Measurements from ENCODE around the gene WIPF2.
A peak's percentile ranks its signal among the peaks of the same experiment; 100 is the strongest.

The WIPF2 gene

DNA sequence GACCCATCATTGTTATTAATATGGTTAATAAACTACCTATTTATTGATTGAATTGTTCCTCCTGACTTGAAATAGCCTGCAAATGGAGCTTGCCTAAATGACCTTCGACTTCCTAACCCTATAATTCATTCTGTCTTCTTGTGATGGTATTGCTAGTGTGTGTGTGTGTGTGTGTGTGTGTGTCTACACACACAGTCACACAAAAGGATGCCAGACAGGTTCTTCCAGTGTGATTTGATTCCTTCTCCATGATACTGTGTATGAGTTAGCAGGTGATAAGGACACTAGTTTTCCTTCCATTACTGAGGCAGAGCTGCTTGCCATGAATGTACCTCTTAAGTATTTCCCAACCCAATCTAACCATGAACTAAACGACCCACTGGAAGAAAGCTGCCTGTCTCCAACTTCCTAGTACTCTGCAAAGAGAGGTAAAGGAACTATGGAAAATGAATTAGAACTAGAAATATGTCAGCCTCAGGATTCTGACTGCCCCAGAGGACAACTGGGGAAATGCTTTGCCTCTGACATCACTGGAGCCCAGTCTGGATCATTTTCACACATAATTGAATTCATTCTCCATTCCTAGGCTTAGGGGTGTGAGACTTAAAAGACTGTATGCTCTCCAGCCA is 65.1 kb downstream of the WIPF2 start:
- H3K4me3 ChIP-seq (ENCODE audit: control insufficient read depth, low read depth, low read length) = peak overlapping the region; percentile 30
- TF ChIP-seq, protein P1, sequence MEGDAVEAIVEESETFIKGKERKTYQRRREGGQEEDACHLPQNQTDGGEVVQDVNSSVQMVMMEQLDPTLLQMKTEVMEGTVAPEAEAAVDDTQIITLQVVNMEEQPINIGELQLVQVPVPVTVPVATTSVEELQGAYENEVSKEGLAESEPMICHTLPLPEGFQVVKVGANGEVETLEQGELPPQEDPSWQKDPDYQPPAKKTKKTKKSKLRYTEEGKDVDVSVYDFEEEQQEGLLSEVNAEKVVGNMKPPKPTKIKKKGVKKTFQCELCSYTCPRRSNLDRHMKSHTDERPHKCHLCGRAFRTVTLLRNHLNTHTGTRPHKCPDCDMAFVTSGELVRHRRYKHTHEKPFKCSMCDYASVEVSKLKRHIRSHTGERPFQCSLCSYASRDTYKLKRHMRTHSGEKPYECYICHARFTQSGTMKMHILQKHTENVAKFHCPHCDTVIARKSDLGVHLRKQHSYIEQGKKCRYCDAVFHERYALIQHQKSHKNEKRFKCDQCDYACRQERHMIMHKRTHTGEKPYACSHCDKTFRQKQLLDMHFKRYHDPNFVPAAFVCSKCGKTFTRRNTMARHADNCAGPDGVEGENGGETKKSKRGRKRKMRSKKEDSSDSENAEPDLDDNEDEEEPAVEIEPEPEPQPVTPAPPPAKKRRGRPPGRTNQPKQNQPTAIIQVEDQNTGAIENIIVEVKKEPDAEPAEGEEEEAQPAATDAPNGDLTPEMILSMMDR (conservative IDR thresholded peaks at IDR 0.05; ENCODE audit: control insufficient read depth, insufficient read depth, low read depth, low read length) = peak; percentile 41
- peak; percentile 57 for DNase-seq (ENCODE audit: low read depth)

DNA sequence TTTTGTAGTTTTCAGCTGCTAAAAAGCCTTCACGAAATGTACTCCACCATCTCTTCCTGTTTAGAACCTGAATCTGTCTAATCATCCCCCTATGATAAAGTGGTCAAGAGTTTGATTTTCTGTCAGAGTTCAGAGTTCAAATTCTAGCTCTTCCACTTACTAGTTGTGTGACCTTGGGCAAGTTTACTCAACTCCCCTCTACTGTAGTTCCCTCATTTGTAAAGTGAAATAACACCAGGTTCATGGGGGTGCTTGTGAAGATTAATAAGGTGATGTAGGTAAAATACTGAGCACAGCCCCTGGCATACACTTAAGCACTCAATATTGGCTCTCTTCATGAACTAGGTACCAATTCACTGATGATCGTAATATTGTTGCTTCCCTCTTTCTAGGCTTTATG is 67.4 kb downstream of the WIPF2 start:
- TF ChIP-seq, protein P1 (conservative IDR thresholded peaks at IDR 0.05; ENCODE audit: control insufficient read depth, insufficient read depth, low read depth, low read length) = no peak
- H3K4me3 ChIP-seq (ENCODE audit: control insufficient read depth, low read depth, low read length) = no peak overlapping the region
- no peak for DNase-seq (ENCODE audit: low read depth)

DNA sequence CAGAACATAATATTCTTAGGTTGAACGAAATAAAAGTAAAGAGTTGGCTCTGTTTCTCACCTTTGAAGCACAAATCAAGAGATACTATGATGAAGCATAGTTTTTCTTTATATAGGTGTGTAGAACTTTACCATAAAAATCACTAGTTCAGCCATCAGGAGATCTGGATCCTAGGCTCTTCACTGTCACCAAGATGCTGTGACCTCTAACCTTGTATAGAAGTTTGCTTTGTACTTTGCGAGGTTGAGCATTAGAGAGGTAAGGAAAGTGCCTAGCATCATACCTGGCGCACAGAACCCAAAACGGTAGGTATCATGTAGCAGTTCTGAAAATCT is 68.0 kb downstream of the WIPF2 start:
- H3K4me3 ChIP-seq (ENCODE audit: control insufficient read depth, low read depth, low read length) = no peak overlapping the region
- TF ChIP-seq, protein P1 (conservative IDR thresholded peaks at IDR 0.05; ENCODE audit: control insufficient read depth, insufficient read depth, low read depth, low read length) = no peak
- DNase-seq (ENCODE audit: low read depth) = no peak

DNA sequence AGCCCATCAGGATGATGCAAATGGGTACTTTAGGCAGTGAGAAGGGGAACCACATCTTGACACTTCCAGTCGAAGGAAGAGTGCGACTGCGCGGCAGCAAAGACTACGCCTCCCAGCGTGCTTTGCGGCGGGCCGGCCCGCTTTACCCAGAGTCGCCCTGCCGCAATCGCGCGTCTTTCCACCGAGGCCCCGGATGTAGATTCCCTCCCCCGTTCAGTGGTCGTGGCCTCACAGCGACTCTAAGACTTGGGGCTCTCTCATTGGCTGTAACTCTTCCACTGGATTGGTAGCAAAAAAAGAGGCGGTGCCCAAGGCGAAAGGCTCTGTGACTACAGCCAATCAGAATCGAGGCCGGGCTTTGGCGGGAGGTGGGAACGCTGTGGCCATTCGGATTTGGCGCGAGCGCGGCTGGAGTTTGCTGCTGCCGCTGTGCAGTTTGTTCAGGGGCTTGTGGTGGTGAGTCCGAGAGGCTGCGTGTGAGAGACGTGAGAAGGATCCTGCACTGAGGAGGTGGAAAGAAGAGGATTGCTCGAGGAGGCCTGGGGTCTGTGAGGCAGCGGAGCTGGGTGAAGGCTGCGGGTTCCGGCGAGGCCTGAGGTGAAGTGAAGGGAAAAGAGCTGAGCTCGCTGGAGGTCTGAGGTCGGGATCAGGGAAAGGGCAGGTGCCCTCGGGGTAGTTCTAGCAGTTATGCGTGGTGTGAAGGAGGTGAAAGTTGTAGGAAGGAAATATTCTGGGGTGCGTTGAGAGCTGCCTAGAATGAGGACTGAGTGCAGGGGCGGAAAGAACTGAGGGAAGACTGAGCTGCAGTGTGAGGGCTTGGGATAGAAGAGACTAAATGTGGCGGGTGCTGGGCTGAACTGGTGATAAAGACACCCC is 68.6 kb downstream of the WIPF2 start, which contains the start of gene CDC6:
TSS of gene CDC6 (plus strand) at position 386 of the 876 bp plus-strand sequence. CDS start 1,542 bp downstream, outside the sequence.
- peak within 1 kb of the TSS; percentile 94 for H3K4me3 ChIP-seq (ENCODE audit: control insufficient read depth, low read depth, low read length)
- DNase-seq (ENCODE audit: low read depth) = peak; percentile 99
- TF ChIP-seq, protein P1 (conservative IDR thresholded peaks at IDR 0.05; ENCODE audit: control insufficient read depth, insufficient read depth, low read depth, low read length) = no peak

DNA sequence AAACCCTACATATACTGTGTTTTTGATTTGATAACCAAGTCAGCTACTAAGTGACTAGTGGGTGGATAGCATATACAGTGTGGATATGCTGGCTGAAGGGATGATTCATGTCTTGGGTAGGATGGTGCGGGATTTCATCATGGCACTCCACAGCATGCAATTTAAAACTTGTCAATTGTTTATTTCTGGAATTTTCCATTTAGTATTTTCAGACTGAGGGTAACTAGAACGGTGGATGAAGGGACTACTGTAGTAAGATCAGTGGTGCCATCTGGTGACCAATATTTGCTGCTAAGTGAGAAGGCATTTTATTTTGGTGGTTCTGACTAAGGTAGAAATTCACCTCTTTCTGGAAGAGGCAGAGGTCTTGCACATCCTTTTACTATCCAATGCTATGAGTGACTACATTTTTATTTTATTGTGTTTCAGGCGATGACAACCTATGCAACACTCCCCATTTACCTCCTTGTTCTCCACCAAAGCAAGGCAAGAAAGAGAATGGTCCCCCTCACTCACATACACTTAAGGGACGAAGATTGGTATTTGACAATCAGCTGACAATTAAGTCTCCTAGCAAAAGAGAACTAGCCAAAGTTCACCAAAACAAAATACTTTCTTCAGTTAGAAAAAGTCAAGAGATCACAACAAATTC is 71.7 kb downstream of the WIPF2 start:
- no peak overlapping the region for H3K4me3 ChIP-seq (ENCODE audit: control insufficient read depth, low read depth, low read length)
- DNase-seq (ENCODE audit: low read depth) = peak; percentile 93
- TF ChIP-seq, protein P1 (conservative IDR thresholded peaks at IDR 0.05; ENCODE audit: control insufficient read depth, insufficient read depth, low read depth, low read length) = peak; percentile 80

DNA sequence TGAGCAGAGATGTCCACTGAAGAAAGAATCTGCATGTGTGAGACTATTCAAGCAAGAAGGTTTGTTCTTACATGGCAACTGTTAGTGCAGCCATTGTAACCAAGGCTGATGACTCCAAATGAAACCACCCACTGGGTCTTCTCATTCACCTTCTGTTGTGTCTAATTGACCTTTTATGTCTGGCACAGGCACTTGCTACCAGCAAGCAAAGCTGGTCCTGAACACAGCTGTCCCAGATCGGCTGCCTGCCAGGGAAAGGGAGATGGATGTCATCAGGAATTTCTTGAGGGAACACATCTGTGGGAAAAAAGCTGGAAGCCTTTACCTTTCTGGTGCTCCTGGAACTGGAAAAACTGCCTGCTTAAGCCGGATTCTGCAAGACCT is 72.2 kb downstream of the WIPF2 start:
- TF ChIP-seq, protein P1 (conservative IDR thresholded peaks at IDR 0.05; ENCODE audit: control insufficient read depth, insufficient read depth, low read depth, low read length) = no peak
- no peak for DNase-seq (ENCODE audit: low read depth)
- H3K4me3 ChIP-seq (ENCODE audit: control insufficient read depth, low read depth, low read length) = no peak overlapping the region

Data from fibroblast of mammary gland (primary cell).